ENCODE data around the gene ERLEC1. TPM values are rescaled to one million over a fixed set of nuclear protein-coding genes. Genes with fewer than 3 reads are reported as not detected.
"Not testable (repeated sequence)": the region's sequence is repeated elsewhere in the genome, so short reads cannot be mapped to it uniquely, and the experiment has no call there.

The ERLEC1 gene
- total RNA-seq, 4 donors from 2014 or later = 26.7 to 53.6 (median 28.9) TPM

GRCh38 chr2:53753041-53753440, 33.8 kb upstream of the ERLEC1 start:
- intact Hi-C loops (cut with DNase I; ENCODE audit: low total_unique reads) (no loop called here), in situ Hi-C loops (cut with MboI; ENCODE audit: low sequenced_read_pairs in 4 of 4) (no loop called here)
- no peaks in the 10 kb centered on the region for H3K27me3 ChIP-seq
- H3K27ac ChIP-seq = no peak overlapping the region
- peaks cover 0 to 19% of the 10 kb centered on the region in 2 donors for H3K36me3 ChIP-seq
- DNase-seq (no peak), ATAC-seq (no peak)
- no peak overlapping the region for H3K4me3 ChIP-seq
- no peaks in the 10 kb centered on the region for H3K4me1 ChIP-seq
- no peaks in the 10 kb centered on the region for H3K9me3 ChIP-seq
- TF ChIP-seq CTCF (IDR thresholded peaks at IDR 0.05 in 4 of 5, conservative IDR thresholded peaks at IDR 0.05 in 1 of 5) = no peak
- no peak for TF ChIP-seq POLR2A (IDR thresholded peaks at IDR 0.05)

- Histone ChIP-seq H3K4me1 (no peaks in the 10 kb centered on the region), H3K27me3 (no peaks in the 10 kb centered on the region), H3K4me3 (no peak overlapping the region), H3K9me3 (no peaks in the 10 kb centered on the region), H3K36me3 (peaks cover 0 to 9% of the 10 kb centered on the region in 2 donors), H3K27ac (no peak overlapping the region)
- in situ Hi-C loops (cut with MboI; ENCODE audit: low sequenced_read_pairs in 4 of 4) (no loop called here), intact Hi-C loops (cut with DNase I; ENCODE audit: low total_unique reads) (no loop called here)
- ATAC-seq (peak; percentile 61 to 70), DNase-seq (peak; percentile 40 to 75)
- TF ChIP-seq POLR2A (IDR thresholded peaks at IDR 0.05) (no peak), CTCF (IDR thresholded peaks at IDR 0.05 in 4 of 5, conservative IDR thresholded peaks at IDR 0.05 in 1 of 5) (no peak)
These were observed 31.7 kb upstream of the ERLEC1 start for GRCh38 chr2:53755121-53755520.

GRCh38 chr2:53756644-53757043, 30.2 kb upstream of the ERLEC1 start:
- no peaks in the 10 kb centered on the region for H3K27me3 ChIP-seq
- peaks cover 0 to 5% of the 10 kb centered on the region in 2 donors for H3K36me3 ChIP-seq
- ATAC-seq (no peak), DNase-seq (no peak)
- intact Hi-C loops (cut with DNase I; ENCODE audit: low total_unique reads) (no loop called here), in situ Hi-C loops (cut with MboI; ENCODE audit: low sequenced_read_pairs in 4 of 4) (no loop called here)
- no peaks in the 10 kb centered on the region for H3K4me1 ChIP-seq
- no peak overlapping the region for H3K27ac ChIP-seq
- no peaks in the 10 kb centered on the region for H3K9me3 ChIP-seq
- TF ChIP-seq CTCF (IDR thresholded peaks at IDR 0.05 in 4 of 5, conservative IDR thresholded peaks at IDR 0.05 in 1 of 5) (no peak), POLR2A (IDR thresholded peaks at IDR 0.05) (no peak)
- H3K4me3 ChIP-seq = no peak overlapping the region

DNA sequence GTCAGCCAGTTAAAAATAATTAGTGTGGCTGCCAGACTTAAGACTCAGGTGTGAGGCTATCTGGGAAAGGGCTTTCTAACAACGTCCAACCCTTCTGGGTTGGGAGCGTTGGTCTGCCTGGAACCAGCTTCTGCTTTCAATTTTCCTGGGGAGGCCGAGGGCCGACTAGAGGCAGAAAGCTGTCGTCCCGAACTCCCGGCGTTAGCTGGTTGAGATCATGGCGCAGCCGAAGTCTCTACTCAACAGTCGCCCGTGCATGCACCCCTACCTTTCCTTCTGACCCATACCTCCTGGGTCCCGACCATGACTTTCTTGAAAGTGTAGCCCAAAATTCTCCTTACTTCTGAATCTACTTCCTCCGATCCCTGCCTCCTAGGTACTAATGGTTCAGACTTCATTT, 29.6 kb upstream of the ERLEC1 start:
- in situ Hi-C loops (cut with MboI; ENCODE audit: low sequenced_read_pairs in 4 of 4); ATAC-seq; H3K27me3 ChIP-seq; H3K27ac ChIP-seq; DNase-seq; H3K4me1 ChIP-seq; H3K4me3 ChIP-seq; intact Hi-C loops (cut with DNase I; ENCODE audit: low total_unique reads); H3K36me3 ChIP-seq; H3K9me3 ChIP-seq: not testable (repeated sequence)

- in situ Hi-C loops (cut with MboI; ENCODE audit: low sequenced_read_pairs in 4 of 4) = no loop called here
- peaks cover 0 to 15% of the 10 kb centered on the region in 2 donors for H3K36me3 ChIP-seq
- H3K4me1 ChIP-seq = peaks cover 6 to 14% of the 10 kb centered on the region in 2 donors
- no peak overlapping the region for H3K4me3 ChIP-seq
- ATAC-seq = no peak
- H3K9me3 ChIP-seq = no peaks in the 10 kb centered on the region
- H3K27me3 ChIP-seq = no peaks in the 10 kb centered on the region
- DNase-seq = no peak
- intact Hi-C loops (cut with DNase I; ENCODE audit: low total_unique reads) = loop anchor here (5.0 to 10.0 kb wide), 2 partner anchors 202 to 959 kb away; partner anchors contain the start of gene EML6
- TF ChIP-seq POLR2A (IDR thresholded peaks at IDR 0.05) (no peak), CTCF (IDR thresholded peaks at IDR 0.05 in 4 of 5, conservative IDR thresholded peaks at IDR 0.05 in 1 of 5) (no peak)
- no peak overlapping the region for H3K27ac ChIP-seq
These were observed 21.1 kb upstream of the ERLEC1 start for GRCh38 chr2:53765767-53766166.
